ENCODE results near the gene COL1A1.

Gene COL1A1

GRCh38 chr17:50151937-50152547 is 49.4 kb downstream of the COL1A1 start:
- FAIRE-seq, result no peak

DNA sequence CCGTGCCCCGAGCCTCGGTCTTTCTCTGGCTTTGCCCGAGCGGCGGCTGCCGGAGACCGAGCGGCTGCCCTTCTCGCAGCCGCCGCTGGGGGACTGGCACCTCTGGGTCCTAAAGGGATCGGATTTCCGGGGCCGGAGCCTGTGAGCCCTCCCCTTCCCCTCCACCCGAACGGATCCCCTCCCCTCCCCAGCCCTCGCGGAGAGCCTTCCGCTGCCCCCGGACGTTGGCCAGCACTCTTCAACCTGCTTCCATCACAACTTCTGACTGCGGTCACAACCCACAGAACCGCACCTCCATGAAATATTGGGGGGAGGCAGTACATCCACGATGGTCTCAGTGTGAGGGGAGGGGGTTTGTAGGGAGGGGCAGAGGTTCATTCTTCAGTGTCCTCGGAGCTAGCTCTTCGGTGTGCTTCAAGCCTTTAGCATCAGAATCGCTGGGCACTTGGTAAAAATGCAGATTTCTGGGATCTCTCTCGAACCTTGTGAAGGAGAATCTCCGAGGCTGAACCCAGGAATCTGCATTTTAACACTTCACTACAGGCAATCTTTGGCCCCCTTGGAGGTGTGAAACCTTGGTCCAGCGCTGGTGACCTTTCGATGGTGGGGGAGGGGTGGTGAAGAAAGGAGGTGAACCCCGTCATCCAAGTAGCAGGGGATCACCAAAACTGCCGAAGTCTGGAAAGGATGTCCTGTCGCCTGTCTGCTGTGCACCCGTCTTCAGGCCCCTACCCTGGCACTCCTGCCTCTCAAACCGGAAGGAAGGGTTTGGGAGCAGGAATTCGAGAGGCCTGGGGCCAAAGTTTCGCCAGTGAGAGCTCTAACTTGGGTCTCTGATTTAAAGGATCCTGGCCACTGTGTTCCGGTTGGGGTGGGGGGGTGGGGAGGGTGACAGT is 50.1 kb downstream of the COL1A1 start:
- no peak for FAIRE-seq

DNA sequence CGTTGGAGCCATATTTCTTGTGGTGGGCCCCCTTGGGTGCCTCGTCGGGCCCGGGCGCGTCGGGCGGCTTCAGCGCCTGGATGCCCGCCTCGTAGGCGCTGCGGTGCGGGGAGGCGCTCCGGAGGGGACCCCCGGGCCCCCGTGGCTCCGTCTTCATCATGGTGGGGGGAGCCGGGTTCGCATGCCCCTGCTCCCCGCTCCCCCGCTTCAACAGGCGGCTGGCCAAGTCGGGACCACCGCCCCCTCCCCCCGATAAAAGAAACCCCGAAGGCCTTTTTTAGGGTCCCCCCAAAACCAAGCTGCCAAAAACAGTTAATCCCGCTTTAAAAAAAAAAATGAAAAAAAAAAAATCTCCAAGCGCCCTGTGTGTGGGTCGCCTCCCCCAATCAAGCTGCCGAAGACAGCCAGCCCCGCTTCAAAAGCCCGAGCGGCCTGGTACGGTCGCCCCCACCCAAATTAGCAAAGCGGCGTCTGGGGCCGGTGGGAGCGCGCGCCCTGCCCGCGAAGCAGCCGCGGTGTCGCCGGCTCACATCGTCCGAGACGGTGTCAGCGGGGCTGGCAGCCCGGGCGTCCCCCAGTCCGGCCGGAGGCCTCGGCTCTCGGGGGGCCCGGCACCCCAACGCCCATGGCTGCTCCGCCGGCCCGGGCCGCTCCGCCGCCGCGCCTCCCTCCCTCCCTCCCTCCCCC is 50.9 kb downstream of the COL1A1 start, which contains the start of gene PPP1R9B:
Gene PPP1R9B (minus strand): TSS at position 324 of the 687 bp plus-strand sequence. CDS start 164 bp downstream, at position 160.
- FAIRE-seq, result no peak

DNA sequence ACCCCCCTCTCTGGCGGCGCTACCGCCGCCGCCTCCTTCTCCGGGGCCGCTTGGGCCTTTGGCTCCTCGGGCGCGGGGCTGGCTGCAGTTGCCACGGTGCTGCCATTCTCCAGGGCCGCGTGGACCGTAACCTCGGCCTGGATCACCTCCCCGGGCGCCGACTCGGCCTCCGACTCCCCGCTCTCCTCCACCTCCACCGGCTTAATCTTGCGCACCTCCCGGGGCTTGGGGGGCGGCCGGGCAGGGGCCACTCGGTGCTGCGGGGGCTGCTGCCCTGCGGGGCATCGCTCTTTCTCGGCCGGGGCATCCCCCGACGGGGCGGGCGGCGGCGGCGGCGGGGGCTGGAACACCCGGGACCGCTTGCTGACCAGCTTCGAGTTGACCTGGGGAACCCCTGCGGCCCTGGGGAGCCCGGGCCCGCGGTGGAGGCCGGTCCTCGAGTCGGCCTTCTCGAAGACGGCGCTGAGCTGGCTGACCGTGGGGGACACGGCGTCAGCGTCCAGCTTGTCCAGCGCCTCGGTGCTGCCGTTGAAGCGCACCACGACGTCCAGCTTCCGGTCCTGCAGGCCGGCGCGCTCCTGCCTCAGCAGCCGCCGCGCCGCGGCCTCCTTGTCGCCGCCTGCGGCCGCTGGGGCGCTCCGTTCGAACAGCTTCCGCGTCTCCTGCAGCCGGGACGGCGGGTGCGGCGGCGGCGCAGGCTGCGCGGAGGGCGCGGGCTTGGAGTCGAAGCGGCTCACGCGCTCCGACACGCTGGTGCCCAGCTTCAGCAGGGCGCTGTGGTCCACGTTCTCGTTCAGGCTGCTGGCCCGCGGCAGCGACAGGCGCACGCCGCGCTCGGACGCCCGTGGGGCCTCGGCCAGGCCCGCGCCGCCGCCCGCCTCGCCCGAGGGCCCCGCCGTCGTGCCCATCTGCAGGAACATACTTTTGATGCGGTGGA is 51.7 kb downstream of the COL1A1 start:
- FAIRE-seq, result no peak

- FAIRE-seq, result no peak
Measured at GRCh38 chr17:50149091-50149416, 52.4 kb downstream of the COL1A1 start.

- FAIRE-seq, result no peak
Measured at GRCh38 chr17:50148226-50149090, 53.0 kb downstream of the COL1A1 start.

DNA sequence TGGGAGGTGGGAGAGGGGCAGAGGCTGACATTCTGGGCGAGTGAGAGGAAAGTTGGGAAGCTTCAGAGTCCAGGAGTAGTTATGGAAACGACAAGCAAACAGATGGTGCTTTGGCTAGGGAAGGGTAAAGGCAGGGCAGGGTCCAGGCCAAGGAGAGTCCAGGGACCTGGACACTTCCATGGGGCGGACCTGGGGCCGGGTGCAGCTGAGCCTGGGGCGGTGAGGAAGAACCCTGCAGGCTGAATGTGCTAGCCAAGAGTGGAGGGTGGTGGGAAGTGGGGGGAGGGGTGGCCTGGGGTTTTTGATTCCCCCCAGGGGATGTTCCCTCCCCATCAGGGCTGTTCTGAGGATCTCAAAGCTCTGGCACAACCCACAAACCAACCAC is 53.6 kb downstream of the COL1A1 start:
- no peak for FAIRE-seq

DNA sequence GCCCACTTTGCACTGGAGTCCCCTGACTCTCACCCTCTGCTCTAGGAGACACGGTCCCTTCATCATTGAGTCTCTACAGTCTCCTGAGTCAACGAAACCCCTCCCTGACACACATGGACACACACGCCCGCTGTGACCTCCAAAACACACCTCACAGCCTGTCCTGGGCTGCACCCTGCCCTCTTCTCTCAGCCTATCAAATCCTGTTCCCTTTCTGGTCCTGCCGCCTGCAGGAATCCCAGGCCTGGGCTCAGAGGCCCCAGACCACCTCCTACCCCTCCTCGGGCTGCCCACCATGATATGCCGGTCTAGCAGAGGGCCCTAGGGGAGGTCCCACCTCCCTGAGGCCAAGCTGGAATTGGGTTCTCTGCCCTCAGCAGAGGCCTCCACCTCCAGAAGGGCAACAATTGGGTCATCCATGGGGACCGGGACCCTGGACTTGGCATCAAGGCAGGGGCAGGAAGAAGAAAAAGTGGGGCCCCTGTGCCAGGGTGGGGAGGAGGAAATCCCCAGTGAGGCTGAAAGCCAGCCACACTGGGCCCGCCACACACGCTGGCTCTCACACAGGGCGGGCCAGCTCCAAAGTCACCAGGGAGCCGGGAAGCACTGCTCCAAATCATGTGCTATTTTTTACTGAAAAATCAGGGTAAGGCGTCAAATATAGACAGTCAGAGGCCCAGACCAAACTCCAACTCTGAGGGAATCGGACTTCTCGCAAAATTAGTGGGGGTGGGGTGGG is 54.3 kb downstream of the COL1A1 start:
- no peak for FAIRE-seq

DNA sequence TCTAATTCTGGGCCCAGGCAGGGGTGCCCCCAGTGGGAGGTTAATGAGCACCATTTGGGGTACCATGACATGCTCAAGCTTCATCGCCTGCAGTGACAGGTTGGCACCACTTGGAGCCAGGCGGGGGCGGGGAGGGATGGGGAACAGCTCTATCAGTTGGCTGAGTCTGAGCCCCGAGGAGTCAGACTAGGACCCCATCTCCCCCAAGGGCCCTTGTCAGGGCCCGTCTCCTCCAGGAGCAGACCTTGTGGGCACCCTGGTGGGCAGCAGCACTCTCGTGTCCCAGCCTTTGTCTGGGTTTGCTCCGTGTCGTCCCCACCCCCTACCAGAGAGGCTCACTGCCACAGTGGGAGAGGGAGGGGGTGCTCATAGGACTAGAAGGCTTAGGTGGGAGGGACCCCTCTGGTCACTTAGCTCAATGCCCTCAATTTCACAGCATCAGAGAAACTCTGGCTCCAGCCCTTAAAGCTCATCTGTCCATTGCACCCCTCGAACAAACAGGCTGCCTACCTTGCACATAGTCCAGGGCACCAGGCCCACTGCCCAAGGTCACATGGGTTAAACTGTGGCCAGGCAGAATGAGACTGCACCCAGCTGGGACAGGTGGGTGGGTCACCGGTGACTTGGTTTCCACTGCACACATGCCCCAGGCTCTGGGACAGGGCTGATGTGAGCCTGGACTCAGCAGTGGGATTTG is 55.1 kb downstream of the COL1A1 start:
- FAIRE-seq, result no peak

GRCh38 chr17:50145532-50146229 is 55.8 kb downstream of the COL1A1 start:
- FAIRE-seq, result no peak

DNA sequence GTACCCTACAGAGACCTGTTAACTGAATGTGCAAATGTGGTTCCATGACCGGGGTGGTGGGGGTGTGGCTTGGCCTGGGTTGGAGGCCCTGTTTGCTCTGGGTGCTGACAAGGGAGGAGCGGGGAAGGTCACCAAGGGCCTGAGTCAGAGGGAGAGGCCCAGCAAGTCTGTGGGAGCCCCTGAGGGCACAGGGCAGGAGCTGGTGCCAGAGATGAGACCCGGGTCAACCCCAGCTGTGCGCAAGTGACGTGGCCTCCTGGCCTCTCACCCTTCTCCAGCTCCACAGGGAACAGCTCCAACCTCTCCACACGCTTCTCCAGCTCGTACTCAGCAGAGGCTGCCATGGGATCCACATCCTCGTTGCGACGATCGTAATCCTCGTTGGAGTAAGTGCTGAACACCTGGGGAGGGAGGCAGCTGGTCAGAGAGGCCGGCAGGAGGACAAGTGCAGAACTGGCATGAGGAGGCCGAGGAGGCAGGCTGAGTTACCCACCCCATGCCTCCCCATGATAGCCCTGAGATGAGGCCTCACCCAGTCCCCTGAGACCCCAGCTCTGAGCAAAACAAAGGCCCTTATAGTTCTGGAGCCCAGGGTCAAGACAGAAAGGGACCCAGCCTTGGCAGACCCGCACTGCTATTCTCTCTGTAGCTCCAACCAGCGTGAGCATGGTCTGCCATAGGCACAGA is 56.4 kb downstream of the COL1A1 start:
- no peak for FAIRE-seq

- FAIRE-seq, result no peak
Measured at GRCh38 chr17:50144355-50144754, 57.1 kb downstream of the COL1A1 start.

DNA sequence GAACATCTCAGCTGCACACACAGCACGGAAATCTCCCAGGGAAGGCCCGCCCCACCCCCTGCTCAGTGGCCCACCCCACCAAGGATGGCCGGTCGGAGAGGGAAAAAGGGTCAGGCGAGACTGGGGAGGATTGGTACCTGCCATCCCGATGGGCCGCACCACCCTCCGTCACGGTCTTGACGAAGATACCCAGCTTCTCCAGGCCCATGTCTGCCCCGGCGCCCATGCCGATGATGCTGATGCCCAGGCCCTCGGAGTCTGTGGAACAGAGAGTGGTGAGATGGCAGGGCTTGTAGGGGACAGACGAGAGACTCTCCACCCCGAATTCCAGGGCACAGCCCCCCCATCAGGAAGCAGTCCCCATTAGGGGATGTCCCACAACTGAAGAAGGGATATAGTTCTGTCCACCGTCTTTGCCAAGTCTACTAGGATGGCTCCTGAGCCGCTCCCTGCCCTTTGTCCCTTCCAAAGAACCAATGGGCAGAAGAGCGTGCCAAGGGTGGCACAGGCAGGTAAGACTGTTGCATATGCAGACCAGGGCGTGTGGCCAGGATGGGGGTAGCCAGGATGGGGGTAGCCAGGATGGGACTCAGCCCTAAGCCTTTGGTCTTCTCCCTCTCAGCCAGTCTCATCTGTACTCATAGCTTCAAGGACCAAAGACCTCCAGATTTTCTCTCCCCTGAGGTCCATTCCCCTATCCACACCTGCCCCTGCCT is 57.8 kb downstream of the COL1A1 start:
- no peak for FAIRE-seq

DNA sequence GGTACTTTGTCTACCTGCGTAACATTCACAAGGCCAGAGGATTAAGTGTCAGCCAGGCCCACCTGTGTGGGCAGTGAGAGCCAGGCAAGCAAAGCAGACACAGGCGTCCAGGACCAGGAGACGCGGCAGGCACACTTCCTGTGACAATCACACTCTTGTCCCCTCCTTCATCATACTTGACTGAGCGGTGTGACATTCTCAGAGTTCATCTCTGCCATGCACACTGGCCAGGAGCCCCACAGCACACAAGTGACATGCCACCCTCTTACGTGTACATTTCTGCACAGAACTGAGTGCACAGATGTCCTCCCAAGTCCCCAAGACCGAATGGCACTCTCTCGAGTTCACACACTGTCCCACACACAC is 59.7 kb downstream of the COL1A1 start:
- no peak for FAIRE-seq

GRCh38 chr17:50141026-50141744 is 60.2 kb downstream of the COL1A1 start:
- FAIRE-seq, result no peak

- no peak for FAIRE-seq
Measured at GRCh38 chr17:50139950-50140885, 61.2 kb downstream of the COL1A1 start.

All from TTC549 (cell line).